ENCODE data around the gene ZNF326. TPM values are rescaled to one million over a fixed set of nuclear protein-coding genes. Genes with fewer than 3 reads are reported as not detected.
"Not testable (repeated sequence)": the region's sequence is repeated elsewhere in the genome, so short reads cannot be mapped to it uniquely, and the experiment has no call there.

Gene ZNF326
- total RNA-seq, 1 experiment from 2014 or later = 19.3 TPM

DNA sequence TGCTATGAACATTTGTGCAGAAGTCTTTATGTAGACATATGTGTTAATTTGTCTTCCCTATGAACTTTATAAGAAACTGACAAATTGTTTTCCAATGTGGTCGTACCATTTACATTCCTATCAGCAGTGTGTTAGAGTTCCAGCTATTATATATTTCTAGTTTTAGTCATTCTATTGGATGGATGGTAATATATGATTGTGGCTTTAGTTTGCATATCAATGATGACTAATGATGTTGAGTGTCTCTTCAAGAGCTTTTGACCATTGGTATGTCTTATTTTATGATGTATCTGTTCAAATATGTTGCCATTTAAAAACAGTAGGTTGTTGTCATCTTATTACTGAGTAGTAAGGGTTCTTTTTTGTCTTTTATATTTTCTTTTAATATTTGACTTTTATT is 16.2 kb upstream of the ZNF326 start (continued):
- TF ChIP-seq, protein P1, sequence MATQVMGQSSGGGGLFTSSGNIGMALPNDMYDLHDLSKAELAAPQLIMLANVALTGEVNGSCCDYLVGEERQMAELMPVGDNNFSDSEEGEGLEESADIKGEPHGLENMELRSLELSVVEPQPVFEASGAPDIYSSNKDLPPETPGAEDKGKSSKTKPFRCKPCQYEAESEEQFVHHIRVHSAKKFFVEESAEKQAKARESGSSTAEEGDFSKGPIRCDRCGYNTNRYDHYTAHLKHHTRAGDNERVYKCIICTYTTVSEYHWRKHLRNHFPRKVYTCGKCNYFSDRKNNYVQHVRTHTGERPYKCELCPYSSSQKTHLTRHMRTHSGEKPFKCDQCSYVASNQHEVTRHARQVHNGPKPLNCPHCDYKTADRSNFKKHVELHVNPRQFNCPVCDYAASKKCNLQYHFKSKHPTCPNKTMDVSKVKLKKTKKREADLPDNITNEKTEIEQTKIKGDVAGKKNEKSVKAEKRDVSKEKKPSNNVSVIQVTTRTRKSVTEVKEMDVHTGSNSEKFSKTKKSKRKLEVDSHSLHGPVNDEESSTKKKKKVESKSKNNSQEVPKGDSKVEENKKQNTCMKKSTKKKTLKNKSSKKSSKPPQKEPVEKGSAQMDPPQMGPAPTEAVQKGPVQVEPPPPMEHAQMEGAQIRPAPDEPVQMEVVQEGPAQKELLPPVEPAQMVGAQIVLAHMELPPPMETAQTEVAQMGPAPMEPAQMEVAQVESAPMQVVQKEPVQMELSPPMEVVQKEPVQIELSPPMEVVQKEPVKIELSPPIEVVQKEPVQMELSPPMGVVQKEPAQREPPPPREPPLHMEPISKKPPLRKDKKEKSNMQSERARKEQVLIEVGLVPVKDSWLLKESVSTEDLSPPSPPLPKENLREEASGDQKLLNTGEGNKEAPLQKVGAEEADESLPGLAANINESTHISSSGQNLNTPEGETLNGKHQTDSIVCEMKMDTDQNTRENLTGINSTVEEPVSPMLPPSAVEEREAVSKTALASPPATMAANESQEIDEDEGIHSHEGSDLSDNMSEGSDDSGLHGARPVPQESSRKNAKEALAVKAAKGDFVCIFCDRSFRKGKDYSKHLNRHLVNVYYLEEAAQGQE (IDR thresholded peaks at IDR 0.05; ENCODE audit: low read depth) = no peak
- TF ChIP-seq, protein P2, sequence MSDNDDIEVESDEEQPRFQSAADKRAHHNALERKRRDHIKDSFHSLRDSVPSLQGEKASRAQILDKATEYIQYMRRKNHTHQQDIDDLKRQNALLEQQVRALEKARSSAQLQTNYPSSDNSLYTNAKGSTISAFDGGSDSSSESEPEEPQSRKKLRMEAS (IDR thresholded peaks at IDR 0.05) = no peak
- TF ChIP-seq SIN3A (IDR thresholded peaks at IDR 0.05; ENCODE audit: low read depth) (no peak), SP1 (IDR thresholded peaks at IDR 0.05; ENCODE audit: low read depth) (no peak), EZH2phosphoT487 (IDR thresholded peaks at IDR 0.05; ENCODE audit: borderline replicate concordance) (no peak)

DNA sequence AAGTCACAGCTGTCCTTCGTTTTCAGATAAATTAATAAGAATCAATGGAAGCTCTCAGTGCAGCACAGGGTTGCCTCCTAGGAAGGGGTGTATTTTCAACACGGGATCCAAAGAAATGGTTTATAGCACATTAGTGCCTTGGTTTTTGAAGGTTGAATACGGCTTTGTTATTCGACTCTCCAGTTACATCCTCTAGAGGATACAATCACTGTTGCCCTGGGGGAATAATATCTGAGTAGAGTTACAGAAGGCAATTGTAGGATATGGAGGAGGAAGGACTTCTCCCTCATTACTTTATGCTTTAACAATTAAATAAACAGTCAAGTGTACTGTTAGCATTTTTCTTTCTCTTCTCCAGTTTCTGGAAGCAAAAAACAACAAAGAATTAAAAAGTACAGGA is 14.3 kb upstream of the ZNF326 start:
- no peak for DNase-seq (ENCODE audit: low read depth, low spot score)
- no TSS peak for BruUV-seq (replicated peaks)
- no peak overlapping the region for H3K27ac ChIP-seq (ENCODE audit: low read depth, low read length)
- no peak for ATAC-seq
- intact Hi-C loops (cut with micrococcal nuclease) = no loop called here
- no peaks in the 10 kb centered on the region for H3K36me3 ChIP-seq (ENCODE audit: control insufficient read depth in 1 of 2, insufficient read depth in 2 of 2, low read length in 2 of 2)
- H3K4me1 ChIP-seq (ENCODE audit: control insufficient read depth in 1 of 2, insufficient read depth in 2 of 2, low read length in 2 of 2) = no peaks in the 10 kb centered on the region; a peak in 1 of 4 replicates
- H3K4me3 ChIP-seq (replicated peaks in 1 of 2; ENCODE audit: low read depth in 1 of 2, low read length in 2 of 2) = no peak overlapping the region
- no peaks in the 10 kb centered on the region for H4K20me1 ChIP-seq (ENCODE audit: insufficient read depth)
- ChIA-PET RAD21 (ENCODE audit: low non-redundant PET in 1 of 2, low total read pairs in 2 of 2, uncharacterized antibody in 2 of 2, unreplicated experiment in 2 of 2) (no interaction called here), CTCF (no interaction called here), POLR2A (no interaction called here)
- TF ChIP-seq TCF7L2 (IDR thresholded peaks at IDR 0.05; ENCODE audit: borderline replicate concordance, extremely low read depth, insufficient read depth, insufficient read length) (no peak), YY1 (IDR thresholded peaks at IDR 0.05; ENCODE audit: extremely low read depth, insufficient replicate concordance, low read depth, low read length) (no peak)
- H3K4me2 ChIP-seq (ENCODE audit: low read length) = no peak overlapping the region
- no peaks in the 10 kb centered on the region for H3K79me2 ChIP-seq (ENCODE audit: insufficient read depth, low read length)
- no peaks in the 10 kb centered on the region for H3K9me3 ChIP-seq (ENCODE audit: control insufficient read depth in 1 of 2, insufficient read depth in 1 of 2, low read depth in 1 of 2, low read length in 2 of 2)
- H3K9me2 ChIP-seq (ENCODE audit: insufficient read depth) = no peaks in the 10 kb centered on the region
- H2AFZ ChIP-seq (ENCODE audit: low read depth, low read length, poor library complexity, severe bottlenecking) = no peak overlapping the region
- H3K27me3 ChIP-seq (ENCODE audit: insufficient read depth, low read length) = no peaks in the 10 kb centered on the region
- no peak overlapping the region for H3K9ac ChIP-seq (ENCODE audit: low read length)

DNA sequence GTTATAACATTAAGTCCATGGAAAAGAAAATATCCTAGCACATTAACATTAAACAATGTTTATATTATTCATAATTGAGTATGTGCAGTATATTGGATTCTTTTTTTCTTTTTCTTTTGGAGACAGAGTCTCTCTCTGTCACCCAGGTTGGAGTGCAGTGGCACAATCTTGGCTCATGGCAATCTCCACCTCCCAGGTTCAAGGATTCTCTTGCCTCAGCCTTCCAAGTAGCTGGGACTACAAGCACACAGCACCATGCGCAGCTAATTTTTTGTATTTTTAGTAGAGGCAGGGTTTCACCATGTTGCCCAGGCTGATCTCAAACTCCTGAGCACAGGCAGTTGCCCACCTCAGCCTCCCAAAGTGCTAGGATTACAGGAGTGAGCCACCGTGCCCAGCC is 12.1 kb upstream of the ZNF326 start:
- H3K4me1 ChIP-seq (ENCODE audit: control insufficient read depth in 1 of 2, insufficient read depth in 2 of 2, low read length in 2 of 2); H3K9me3 ChIP-seq (ENCODE audit: control insufficient read depth in 1 of 2, insufficient read depth in 1 of 2, low read depth in 1 of 2, low read length in 2 of 2); H4K20me1 ChIP-seq (ENCODE audit: insufficient read depth); CTCF ChIA-PET; H3K9me2 ChIP-seq (ENCODE audit: insufficient read depth); H3K4me2 ChIP-seq (ENCODE audit: low read length); H3K27me3 ChIP-seq (ENCODE audit: insufficient read depth, low read length); POLR2A ChIA-PET; RAD21 ChIA-PET (ENCODE audit: low non-redundant PET in 1 of 2, low total read pairs in 2 of 2, uncharacterized antibody in 2 of 2, unreplicated experiment in 2 of 2); H3K27ac ChIP-seq (ENCODE audit: low read depth, low read length); ATAC-seq; BruUV-seq (replicated peaks); H3K4me3 ChIP-seq (replicated peaks in 1 of 2; ENCODE audit: low read depth in 1 of 2, low read length in 2 of 2); intact Hi-C loops (cut with micrococcal nuclease); H2AFZ ChIP-seq (ENCODE audit: low read depth, low read length, poor library complexity, severe bottlenecking); H3K36me3 ChIP-seq (ENCODE audit: control insufficient read depth in 1 of 2, insufficient read depth in 2 of 2, low read length in 2 of 2); DNase-seq (ENCODE audit: low read depth, low spot score); H3K9ac ChIP-seq (ENCODE audit: low read length); H3K79me2 ChIP-seq (ENCODE audit: insufficient read depth, low read length): not testable (repeated sequence)

DNA sequence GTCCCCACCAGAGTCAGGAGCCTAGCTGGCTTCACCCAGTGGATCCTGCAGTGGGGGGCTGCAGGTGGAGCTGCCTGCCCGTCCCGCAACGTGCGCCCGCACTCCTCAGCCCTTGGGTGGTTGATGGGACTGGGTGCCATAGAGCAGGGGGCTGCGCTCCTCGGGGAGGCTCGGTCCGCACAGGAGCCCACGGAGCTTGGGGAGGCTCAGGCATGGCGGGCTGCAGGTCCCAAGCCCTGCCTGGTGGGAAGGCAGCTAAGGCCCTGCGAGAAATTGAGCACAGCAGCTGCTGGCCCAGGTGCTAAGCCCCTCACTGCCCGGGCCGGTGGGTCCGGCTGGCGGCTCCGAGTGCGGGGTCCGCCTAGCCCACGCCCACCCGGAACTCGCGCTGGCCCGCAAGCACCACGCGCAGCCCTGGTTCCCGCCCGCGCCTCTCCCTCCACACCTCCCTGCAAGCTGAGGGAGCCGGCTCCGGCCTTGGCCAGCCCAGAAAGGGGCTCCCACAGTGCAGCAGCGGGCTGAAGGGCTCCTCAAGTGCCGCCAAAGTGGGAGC is 10.3 kb upstream of the ZNF326 start:
- POLR2A ChIA-PET; H3K36me3 ChIP-seq (ENCODE audit: control insufficient read depth in 1 of 2, insufficient read depth in 2 of 2, low read length in 2 of 2); H3K9ac ChIP-seq (ENCODE audit: low read length); H3K4me2 ChIP-seq (ENCODE audit: low read length); BruUV-seq (replicated peaks); H2AFZ ChIP-seq (ENCODE audit: low read depth, low read length, poor library complexity, severe bottlenecking); H3K4me3 ChIP-seq (replicated peaks in 1 of 2; ENCODE audit: low read depth in 1 of 2, low read length in 2 of 2); H4K20me1 ChIP-seq (ENCODE audit: insufficient read depth); ATAC-seq; H3K27me3 ChIP-seq (ENCODE audit: insufficient read depth, low read length); H3K9me3 ChIP-seq (ENCODE audit: control insufficient read depth in 1 of 2, insufficient read depth in 1 of 2, low read depth in 1 of 2, low read length in 2 of 2); RAD21 ChIA-PET (ENCODE audit: low non-redundant PET in 1 of 2, low total read pairs in 2 of 2, uncharacterized antibody in 2 of 2, unreplicated experiment in 2 of 2); DNase-seq (ENCODE audit: low read depth, low spot score); H3K9me2 ChIP-seq (ENCODE audit: insufficient read depth); H3K79me2 ChIP-seq (ENCODE audit: insufficient read depth, low read length); H3K27ac ChIP-seq (ENCODE audit: low read depth, low read length); H3K4me1 ChIP-seq (ENCODE audit: control insufficient read depth in 1 of 2, insufficient read depth in 2 of 2, low read length in 2 of 2): not testable (repeated sequence)
- CTCF ChIA-PET = interaction anchor here (1.5 kb wide), 1 partner anchor 180 kb away, joined by 5 read pairs; no protein-coding TSS in a partner anchor
- intact Hi-C loops (cut with micrococcal nuclease) = loop anchor here (5.0 kb wide), 1 partner anchor 502 kb away; no protein-coding TSS in a partner anchor

Data from HCT116 (cell line).